ENCODE data around the gene ARCN1.

ARCN1 gene

DNA sequence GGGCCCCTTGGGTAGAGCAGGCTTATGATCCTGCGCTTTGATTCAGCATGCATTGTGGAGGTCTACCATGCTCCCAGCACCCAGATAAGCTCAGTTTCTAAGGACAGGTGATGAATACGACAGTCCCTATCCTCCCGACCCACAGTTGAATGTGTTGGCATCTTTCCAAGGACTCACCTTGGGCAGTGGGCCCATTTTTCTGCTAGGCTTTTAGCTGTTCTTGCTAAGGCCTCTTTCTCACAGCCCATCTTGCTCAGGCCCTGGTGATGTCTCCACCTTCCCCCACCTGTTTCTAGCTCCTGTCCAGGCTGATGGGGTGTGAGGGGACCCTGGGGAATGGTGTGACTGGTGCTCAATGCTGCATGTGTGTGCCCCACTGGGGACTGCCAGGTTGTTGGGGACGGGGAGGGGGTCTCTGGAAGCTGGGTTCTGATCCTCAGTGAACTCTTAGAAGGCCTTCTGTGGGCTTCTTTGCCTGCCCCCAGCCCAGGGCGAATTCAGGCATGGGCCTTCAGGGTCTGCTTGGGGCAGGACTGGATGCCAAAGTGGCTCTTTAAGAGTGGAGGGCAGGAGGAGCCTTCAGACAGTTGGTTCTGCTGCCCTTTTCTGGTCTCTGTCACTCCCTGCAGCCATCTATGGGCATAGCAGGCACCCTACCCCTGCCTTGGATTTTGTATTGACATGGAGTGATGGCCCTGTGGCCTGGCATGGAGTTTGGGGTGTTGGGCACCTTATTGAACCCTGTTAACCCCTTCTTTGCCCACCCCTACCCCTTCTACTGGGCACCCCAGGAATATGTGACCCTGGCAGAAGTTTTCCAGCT lies 68.3 kb downstream of the ARCN1 start:
- Histone ChIP-seq H3K79me1 (ENCODE audit: low read depth, low read length) (peaks cover 10% of the 10 kb centered on the region), H4K8ac (ENCODE audit: low read depth, low read length) (no peak overlapping the region), H3K4me1 (ENCODE audit: control insufficient read depth in 2 of 2, insufficient read depth in 1 of 2, low read depth in 1 of 2, low read length in 2 of 2) (peaks cover 0 to 5% of the 10 kb centered on the region in 2 donors), H3K36me3 (replicated peaks in 1 of 2; ENCODE audit: control insufficient read depth in 2 of 2, insufficient read depth in 2 of 2, low read length in 2 of 2) (peaks cover 71 to 100% of the 10 kb centered on the region in 2 donors), H3K9ac (ENCODE audit: low read depth, low read length, poor library complexity) (peak overlapping the region; percentile 46), H2BK120ac (ENCODE audit: low read depth, low read length) (peak overlapping the region; percentile 6), H3K23ac (ENCODE audit: low read depth, low read length, poor library complexity) (no peak overlapping the region), H2AK5ac (ENCODE audit: low read depth, low read length) (no peak overlapping the region), H3K18ac (ENCODE audit: low read length) (no peak overlapping the region), H3K27ac (replicated peaks; ENCODE audit: low read length) (no peak overlapping the region), H2BK15ac (ENCODE audit: low read length) (no peak overlapping the region), H2BK5ac (ENCODE audit: low read length) (no peak overlapping the region), H3K9me3 (replicated peaks in 1 of 2; ENCODE audit: control insufficient read depth in 2 of 2, insufficient read depth in 1 of 2, low read depth in 1 of 2, low read length in 2 of 2) (no peaks in the 10 kb centered on the region), H2BK12ac (ENCODE audit: low read length) (no peak overlapping the region), H4K91ac (ENCODE audit: low read depth, low read length, poor library complexity) (no peak overlapping the region), H3K4ac (ENCODE audit: low read length) (no peak overlapping the region), H2AFZ (ENCODE audit: low read length) (no peak overlapping the region), H3K14ac (ENCODE audit: low read length) (no peak overlapping the region), H3K27me3 (ENCODE audit: control insufficient read depth in 3 of 3, insufficient read depth in 3 of 3, low read depth in 1 of 3, low read length in 3 of 3) (no peaks in the 10 kb centered on the region), H3K4me2 (ENCODE audit: insufficient read depth, low read length, poor library complexity, severe bottlenecking) (no peak overlapping the region), H3K4me3 (ENCODE audit: low read length in 2 of 2) (no peak overlapping the region)
- no CpG with 5 or more reads among the region's 5 CpGs for WGBS, 2 donors (ENCODE audit: extremely low coverage in 2 of 2, insufficient read length in 2 of 2, insufficient replicate concordance in 1 of 2)
- no peak for DNase-seq (ENCODE audit: low spot score)

DNA sequence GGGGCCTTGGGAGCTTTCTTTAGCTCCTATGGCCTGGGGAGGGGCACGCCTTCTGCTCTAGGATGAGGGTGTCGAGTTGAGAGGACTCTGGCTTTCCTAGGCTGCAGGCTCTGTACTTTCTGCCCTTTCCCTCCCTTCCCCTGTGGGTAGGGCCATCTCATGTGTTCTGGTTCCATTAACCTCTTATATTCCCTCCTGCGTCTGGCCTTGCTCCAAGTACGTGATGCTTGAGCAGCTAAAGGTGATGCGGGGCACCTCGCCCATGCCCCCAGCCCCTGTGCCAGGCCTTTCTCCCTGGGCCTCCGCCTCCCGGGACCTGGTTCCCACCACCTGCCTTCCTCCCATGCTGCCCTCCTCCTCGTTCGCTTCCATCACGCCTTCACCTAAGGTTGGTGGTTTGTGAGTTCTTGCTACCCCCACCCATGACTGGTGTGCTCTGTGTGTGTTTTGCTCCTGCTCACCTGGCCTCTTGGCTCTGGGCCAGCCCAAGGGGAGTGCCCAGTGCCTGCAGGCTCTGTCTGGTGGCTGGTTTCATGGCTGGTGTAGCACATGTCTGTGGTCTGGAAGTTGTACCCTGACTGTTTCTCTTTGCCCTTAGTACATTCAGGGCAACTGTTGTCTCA lies 69.3 kb downstream of the ARCN1 start:
- peaks cover 68 to 98% of the 10 kb centered on the region in 2 donors for H3K36me3 ChIP-seq (replicated peaks in 1 of 2; ENCODE audit: control insufficient read depth in 2 of 2, insufficient read depth in 2 of 2, low read length in 2 of 2)
- no peaks in the 10 kb centered on the region for H3K27me3 ChIP-seq (ENCODE audit: control insufficient read depth in 3 of 3, insufficient read depth in 3 of 3, low read depth in 1 of 3, low read length in 3 of 3)
- H3K79me1 ChIP-seq (ENCODE audit: low read depth, low read length), result peaks cover 6% of the 10 kb centered on the region
- H3K9me3 ChIP-seq (replicated peaks in 1 of 2; ENCODE audit: control insufficient read depth in 2 of 2, insufficient read depth in 1 of 2, low read depth in 1 of 2, low read length in 2 of 2), result no peaks in the 10 kb centered on the region
- H3K18ac ChIP-seq (ENCODE audit: low read length), result no peak overlapping the region
- WGBS, 2 donors (ENCODE audit: extremely low coverage in 2 of 2, insufficient read length in 2 of 2, insufficient replicate concordance in 1 of 2), result no CpG with 5 or more reads among the region's 11 CpGs
- no peak overlapping the region for H3K9ac ChIP-seq (ENCODE audit: low read depth, low read length, poor library complexity)
- no peak overlapping the region for H4K91ac ChIP-seq (ENCODE audit: low read depth, low read length, poor library complexity)
- no peak overlapping the region for H3K27ac ChIP-seq (replicated peaks; ENCODE audit: low read length)
- no peak overlapping the region for H3K4ac ChIP-seq (ENCODE audit: low read length)
- no peaks in the 10 kb centered on the region for H3K4me1 ChIP-seq (ENCODE audit: control insufficient read depth in 2 of 2, insufficient read depth in 1 of 2, low read depth in 1 of 2, low read length in 2 of 2)
- H2BK15ac ChIP-seq (ENCODE audit: low read length), result no peak overlapping the region
- peak overlapping the region in 1 of 2 donors; percentile 42 for H3K4me3 ChIP-seq (ENCODE audit: low read length in 2 of 2)
- H2AFZ ChIP-seq (ENCODE audit: low read length), result no peak overlapping the region
- H2BK5ac ChIP-seq (ENCODE audit: low read length), result no peak overlapping the region
- no peak overlapping the region for H3K14ac ChIP-seq (ENCODE audit: low read length)
- no peak for DNase-seq (ENCODE audit: low spot score)
- H3K4me2 ChIP-seq (ENCODE audit: insufficient read depth, low read length, poor library complexity, severe bottlenecking), result no peak overlapping the region
- H3K23ac ChIP-seq (ENCODE audit: low read depth, low read length, poor library complexity), result no peak overlapping the region
- no peak overlapping the region for H4K8ac ChIP-seq (ENCODE audit: low read depth, low read length)
- H2BK120ac ChIP-seq (ENCODE audit: low read depth, low read length), result no peak overlapping the region
- H2AK5ac ChIP-seq (ENCODE audit: low read depth, low read length), result no peak overlapping the region
- no peak overlapping the region for H2BK12ac ChIP-seq (ENCODE audit: low read length)

DNA sequence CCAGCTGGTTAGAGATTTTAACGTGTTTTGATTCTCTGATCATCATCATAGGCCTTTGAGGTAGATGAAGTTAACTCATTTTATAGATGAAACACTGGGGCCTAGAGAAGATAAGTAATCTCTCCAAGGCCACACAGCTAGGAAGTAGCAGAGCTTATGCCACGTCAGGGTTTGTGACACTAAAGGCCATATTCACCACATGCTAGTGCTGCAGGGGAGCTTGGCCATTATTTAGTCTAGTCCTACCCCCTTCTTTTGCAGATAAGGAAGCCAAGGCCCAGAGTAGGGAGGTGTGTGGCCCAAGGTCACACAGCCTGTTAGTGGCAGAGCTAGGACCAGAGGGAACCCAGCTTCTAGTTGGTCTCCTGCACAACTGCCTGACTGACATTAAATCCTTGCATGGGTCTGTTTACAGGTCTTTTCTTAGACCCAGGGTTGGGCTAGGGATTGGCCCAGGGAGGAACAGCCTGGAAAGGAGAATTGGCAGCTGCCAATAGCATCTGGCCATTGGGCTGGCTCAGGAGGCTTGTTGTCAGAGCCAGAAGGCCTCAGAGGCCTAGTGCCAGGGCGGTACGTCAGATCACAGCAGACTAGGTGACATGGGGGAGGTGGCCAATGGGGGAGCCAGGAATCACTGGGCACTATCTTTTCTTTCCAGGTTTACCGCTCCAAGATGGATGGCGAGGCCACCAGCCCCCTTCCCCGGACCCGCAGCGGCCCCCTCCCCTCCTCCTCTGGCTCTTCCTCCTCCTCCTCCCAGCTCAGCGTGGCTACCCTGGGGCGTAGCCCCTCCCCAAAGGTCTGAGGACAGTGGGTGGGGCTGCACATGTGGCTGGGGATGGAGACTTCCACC lies 71.2 kb downstream of the ARCN1 start:
- H3K27ac ChIP-seq (replicated peaks; ENCODE audit: low read length), result no peak overlapping the region
- no peak overlapping the region for H2BK5ac ChIP-seq (ENCODE audit: low read length)
- no peak overlapping the region for H2AK5ac ChIP-seq (ENCODE audit: low read depth, low read length)
- no peak overlapping the region for H3K4me2 ChIP-seq (ENCODE audit: insufficient read depth, low read length, poor library complexity, severe bottlenecking)
- no peak overlapping the region for H3K4ac ChIP-seq (ENCODE audit: low read length)
- H3K36me3 ChIP-seq (replicated peaks in 1 of 2; ENCODE audit: control insufficient read depth in 2 of 2, insufficient read depth in 2 of 2, low read length in 2 of 2), result peaks cover 67 to 98% of the 10 kb centered on the region in 2 donors
- H3K79me1 ChIP-seq (ENCODE audit: low read depth, low read length), result peaks cover 6% of the 10 kb centered on the region
- no peaks in the 10 kb centered on the region for H3K27me3 ChIP-seq (ENCODE audit: control insufficient read depth in 3 of 3, insufficient read depth in 3 of 3, low read depth in 1 of 3, low read length in 3 of 3)
- no peak overlapping the region for H2BK120ac ChIP-seq (ENCODE audit: low read depth, low read length)
- no peak overlapping the region for H3K4me3 ChIP-seq (ENCODE audit: low read length in 2 of 2)
- no peak overlapping the region for H3K18ac ChIP-seq (ENCODE audit: low read length)
- no peak overlapping the region for H2BK15ac ChIP-seq (ENCODE audit: low read length)
- H3K14ac ChIP-seq (ENCODE audit: low read length), result no peak overlapping the region
- H3K23ac ChIP-seq (ENCODE audit: low read depth, low read length, poor library complexity), result no peak overlapping the region
- no peak overlapping the region for H4K91ac ChIP-seq (ENCODE audit: low read depth, low read length, poor library complexity)
- no peak overlapping the region for H4K8ac ChIP-seq (ENCODE audit: low read depth, low read length)
- no peak overlapping the region for H2BK12ac ChIP-seq (ENCODE audit: low read length)
- no CpG with 5 or more reads among the region's 11 CpGs for WGBS, 2 donors (ENCODE audit: extremely low coverage in 2 of 2, insufficient read length in 2 of 2, insufficient replicate concordance in 1 of 2)
- no peaks in the 10 kb centered on the region for H3K4me1 ChIP-seq (ENCODE audit: control insufficient read depth in 2 of 2, insufficient read depth in 1 of 2, low read depth in 1 of 2, low read length in 2 of 2)
- H2AFZ ChIP-seq (ENCODE audit: low read length), result no peak overlapping the region
- DNase-seq (ENCODE audit: low spot score), result no peak
- no peaks in the 10 kb centered on the region for H3K9me3 ChIP-seq (replicated peaks in 1 of 2; ENCODE audit: control insufficient read depth in 2 of 2, insufficient read depth in 1 of 2, low read depth in 1 of 2, low read length in 2 of 2)
- no peak overlapping the region for H3K9ac ChIP-seq (ENCODE audit: low read depth, low read length, poor library complexity)

DNA sequence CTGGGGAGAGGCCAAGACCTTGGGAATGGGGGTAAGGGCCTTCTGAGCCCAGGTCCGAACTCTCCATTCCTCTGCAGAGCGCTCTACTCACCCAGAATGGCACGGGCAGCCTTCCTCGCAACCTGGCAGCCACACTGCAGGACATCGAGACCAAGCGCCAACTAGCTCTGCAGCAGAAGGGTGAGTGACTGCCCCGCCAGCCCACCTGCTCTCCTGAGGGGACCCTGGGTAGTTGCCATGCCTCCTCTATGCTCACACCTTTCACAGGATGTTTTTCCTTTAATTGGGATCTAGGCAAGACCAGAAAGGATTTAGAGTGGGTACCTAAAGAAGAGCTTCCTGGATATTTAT lies 71.8 kb downstream of the ARCN1 start:
- no peaks in the 10 kb centered on the region for H3K27me3 ChIP-seq (ENCODE audit: control insufficient read depth in 3 of 3, insufficient read depth in 3 of 3, low read depth in 1 of 3, low read length in 3 of 3)
- H2AK5ac ChIP-seq (ENCODE audit: low read depth, low read length), result no peak overlapping the region
- no peak overlapping the region for H2BK120ac ChIP-seq (ENCODE audit: low read depth, low read length)
- no peak overlapping the region for H3K4ac ChIP-seq (ENCODE audit: low read length)
- no peak overlapping the region for H3K4me2 ChIP-seq (ENCODE audit: insufficient read depth, low read length, poor library complexity, severe bottlenecking)
- H3K4me1 ChIP-seq (ENCODE audit: control insufficient read depth in 2 of 2, insufficient read depth in 1 of 2, low read depth in 1 of 2, low read length in 2 of 2), result no peaks in the 10 kb centered on the region
- H3K9ac ChIP-seq (ENCODE audit: low read depth, low read length, poor library complexity), result no peak overlapping the region
- no peak overlapping the region for H3K14ac ChIP-seq (ENCODE audit: low read length)
- no CpG with 5 or more reads among the region's 7 CpGs for WGBS, 2 donors (ENCODE audit: extremely low coverage in 2 of 2, insufficient read length in 2 of 2, insufficient replicate concordance in 1 of 2)
- H3K4me3 ChIP-seq (ENCODE audit: low read length in 2 of 2), result no peak overlapping the region
- H2BK12ac ChIP-seq (ENCODE audit: low read length), result no peak overlapping the region
- peaks cover 64 to 98% of the 10 kb centered on the region in 2 donors for H3K36me3 ChIP-seq (replicated peaks in 1 of 2; ENCODE audit: control insufficient read depth in 2 of 2, insufficient read depth in 2 of 2, low read length in 2 of 2)
- H2BK15ac ChIP-seq (ENCODE audit: low read length), result no peak overlapping the region
- no peaks in the 10 kb centered on the region for H3K9me3 ChIP-seq (replicated peaks in 1 of 2; ENCODE audit: control insufficient read depth in 2 of 2, insufficient read depth in 1 of 2, low read depth in 1 of 2, low read length in 2 of 2)
- H2AFZ ChIP-seq (ENCODE audit: low read length), result no peak overlapping the region
- no peak overlapping the region for H3K27ac ChIP-seq (replicated peaks; ENCODE audit: low read length)
- no peak overlapping the region for H4K91ac ChIP-seq (ENCODE audit: low read depth, low read length, poor library complexity)
- no peak overlapping the region for H2BK5ac ChIP-seq (ENCODE audit: low read length)
- no peak overlapping the region for H3K18ac ChIP-seq (ENCODE audit: low read length)
- no peak overlapping the region for H3K23ac ChIP-seq (ENCODE audit: low read depth, low read length, poor library complexity)
- DNase-seq (ENCODE audit: low spot score), result no peak
- no peak overlapping the region for H4K8ac ChIP-seq (ENCODE audit: low read depth, low read length)
- H3K79me1 ChIP-seq (ENCODE audit: low read depth, low read length), result peaks cover 4% of the 10 kb centered on the region

Data from neuronal stem cell (in vitro differentiated cells).